IMR-90 (cell line): ENCODE measurements around the gene ENPP3. TPM values are rescaled to one million over a fixed set of nuclear protein-coding genes. Genes with fewer than 3 reads are reported as not detected.

Experiments
- ATAC-seq: fragments of 200-7000 bp; cut with Tn5 transposase; 2 replicates; pipeline ENCODE4 v1.9.1; 2020; ENCODE audit warnings: low read depth, mild to moderate bottlenecking, moderate library complexity
- BruUV-seq: library from RNA; stranded (reverse); fragments of 400-500 nt; replicated peaks from 2 replicates; lab custom pipeline; 2021; lab: Mats Ljungman, UMichigan
- CTCF ChIA-PET: fragments of 300-600 bp; formaldehyde crosslinking; extraction: SDS; loops from one replicate; lab custom pipeline; 2021; ENCODE audit warnings: antibody characterized with exemption; lab: Yijun Ruan, JAX
- POLR2A ChIA-PET: fragments of 300-600 bp; sonication (Branson Sonifier 250); formaldehyde crosslinking; loops from one replicate; lab custom pipeline; 2022; ENCODE audit warnings: antibody characterized with exemption; ENCODE audit not compliant: unreplicated experiment; lab: Charles Lee
- DNase-seq: peaks from one replicate; pipeline ENCODE4 v3.0.0; 2013
- H2AFZ ChIP-seq: replicated peaks from 2 replicates; pipeline ENCODE3; 2013; ENCODE audit warnings: low read length, mild to moderate bottlenecking; ENCODE audit not compliant: poor library complexity
- H2AK5ac ChIP-seq: 2 replicates; pipeline ENCODE4 v1.6.1; 2013; ENCODE audit warnings: low read depth, low read length, inconsistent platforms
- H2AK9ac ChIP-seq: replicated peaks from 2 replicates; pipeline ENCODE3; 2013; ENCODE audit warnings: mild to moderate bottlenecking, low read depth, low read length, moderate library complexity; ENCODE audit not compliant: poor library complexity
- H2BK120ac ChIP-seq: 2 replicates; pipeline ENCODE4 v1.6.1; 2013; ENCODE audit warnings: low read depth, low read length, inconsistent platforms
- H2BK15ac ChIP-seq: 3 replicates; pipeline ENCODE4 v1.6.1; 2013; ENCODE audit warnings: low read depth, low read length, inconsistent platforms
- H2BK20ac ChIP-seq: 2 replicates; pipeline ENCODE4 v1.6.1; 2013; ENCODE audit warnings: low read depth, mild to moderate bottlenecking, inconsistent platforms, low read length, moderate library complexity
- H2BK5ac ChIP-seq: 2 replicates; pipeline ENCODE4 v1.6.1; 2013; ENCODE audit warnings: mild to moderate bottlenecking, low read depth, low read length, inconsistent platforms; ENCODE audit not compliant: poor library complexity, severe bottlenecking
- H3K14ac ChIP-seq: replicated peaks from 2 replicates; pipeline ENCODE4 v1.6.1; 2013; ENCODE audit warnings: low read depth, low read length, inconsistent platforms
- H3K18ac ChIP-seq: 2 replicates; pipeline ENCODE4 v1.6.1; 2013; ENCODE audit warnings: low read depth, low read length, control low read depth
- H3K23ac ChIP-seq: 2 replicates; pipeline ENCODE4 v1.6.1; 2013; ENCODE audit warnings: low read depth, low read length, inconsistent platforms
- H3K27ac ChIP-seq: 2 replicates; pipeline ENCODE4 v1.5.1; 2013; ENCODE audit warnings: mild to moderate bottlenecking, control low read depth, low read length; ENCODE audit not compliant: insufficient read depth
- H3K27me3 ChIP-seq: 2 replicates; pipeline ENCODE4 v1.6.1; 2013; ENCODE audit warnings: low read length; ENCODE audit not compliant: control insufficient read depth, insufficient read depth
- H3K36me3 ChIP-seq: 2 replicates; pipeline ENCODE4 v1.6.1; 2013; ENCODE audit warnings: low read length, mixed read lengths; ENCODE audit not compliant: control insufficient read depth, insufficient read depth
- H3K4ac ChIP-seq: 2 replicates; pipeline ENCODE4 v1.6.1; 2013; ENCODE audit warnings: low read depth, low read length, inconsistent platforms
- H3K4me1 ChIP-seq: 2 replicates; pipeline ENCODE4 v1.6.1; 2013; ENCODE audit warnings: low read length, mixed read lengths; ENCODE audit not compliant: control insufficient read depth, insufficient read depth
- H3K4me2 ChIP-seq: 2 replicates; pipeline ENCODE4 v1.6.1; 2013; ENCODE audit warnings: low read depth, mild to moderate bottlenecking, control low read depth, low read length, moderate library complexity
- H3K4me3 ChIP-seq: 2 replicates; pipeline ENCODE4 v1.5.1; 2013; ENCODE audit warnings: low read depth, mild to moderate bottlenecking, control low read depth, low read length, moderate library complexity; ENCODE audit not compliant: insufficient read depth
- H3K56ac ChIP-seq: 2 replicates; pipeline ENCODE4 v1.6.1; 2013; ENCODE audit warnings: low read length, inconsistent platforms; ENCODE audit not compliant: insufficient read depth; ENCODE audit errors: extremely low read depth
- H3K79me1 ChIP-seq, 2 experiments: 2 replicates each; pipeline ENCODE4 v1.6.1; 2013; ENCODE audit warnings: low read length in 2 of 2, inconsistent platforms in 1 of 2, low read depth in 1 of 2
- H3K9ac ChIP-seq: 2 replicates; pipeline ENCODE4 v1.6.1; 2013; ENCODE audit warnings: low read depth, low read length, control low read depth
- H3K9me1 ChIP-seq: 2 replicates; pipeline ENCODE4 v1.6.1; 2013; ENCODE audit warnings: low read length, inconsistent platforms; ENCODE audit not compliant: insufficient read depth
- H3K9me3 ChIP-seq: 2 replicates; pipeline ENCODE4 v1.6.1; 2013; ENCODE audit warnings: low read length; ENCODE audit not compliant: control insufficient read depth, insufficient read depth
- H4K20me1 ChIP-seq: 2 replicates; pipeline ENCODE4 v1.6.1; 2013; ENCODE audit warnings: low read length, inconsistent platforms; ENCODE audit not compliant: insufficient read depth
- H4K5ac ChIP-seq: 2 replicates; pipeline ENCODE4 v1.6.1; 2013; ENCODE audit warnings: mild to moderate bottlenecking, low read depth, low read length, control low read depth
- H4K8ac ChIP-seq, 2 experiments: 2 replicates each; pipeline ENCODE4 v1.6.1; 2013; ENCODE audit warnings: low read depth in 2 of 2, low read length in 2 of 2, control low read depth in 1 of 2, inconsistent platforms in 1 of 2
- H4K91ac ChIP-seq: 2 replicates; pipeline ENCODE4 v1.6.1; 2013; ENCODE audit warnings: low read depth, low read length, inconsistent platforms; ENCODE audit not compliant: insufficient read depth
- FOS ChIP-seq: fragments of 150-350 bp; IDR thresholded peaks from 2 replicates; pipeline ENCODE4 v1.6.1; 2016; ENCODE audit warnings: low read depth, low read length
- MAFK ChIP-seq: IDR thresholded peaks from 2 replicates; pipeline ENCODE4 v1.6.1; 2012; ENCODE audit warnings: low read depth, low read length, improper control_type of control experiment
- MXI1 ChIP-seq: IDR thresholded peaks from 2 replicates; pipeline ENCODE4 v1.6.1; 2012; ENCODE audit warnings: low read depth, mild to moderate bottlenecking, low read length, moderate library complexity, borderline replicate concordance
- RFX5 ChIP-seq: IDR thresholded peaks from 2 replicates; pipeline ENCODE4 v1.8.0; 2012; ENCODE audit warnings: low read depth, mild to moderate bottlenecking, low read length, moderate library complexity
- WGBS, 2 experiments: methylation state at CpG; one replicate each; pipeline versions ENCODE4 v1.1.5 to v1.1.7; 2013; ENCODE audit warnings: missing lambda C conversion rate in 2 of 2; ENCODE audit not compliant: insufficient read length in 1 of 2; ENCODE audit errors: extremely low coverage in 2 of 2; 5-methylcytosine and 5-hydroxymethylcytosine counted together
- dilution Hi-C: fragments of 300-500 bp; cut with HindIII; formaldehyde crosslinking; loops from one replicate; pipeline ENCODE4 v1.14.3; 2018; ENCODE audit warnings: low sequenced_read_pairs; ENCODE audit not compliant: unreplicated experiment
- in situ Hi-C: fragments of 300-500 bp; cut with MboI; formaldehyde crosslinking; loops from 3 replicates; pipeline ENCODE4 v1.14.3; 2019; ENCODE audit warnings: low sequenced_read_pairs, inconsistent platforms, mixed read lengths
- intact Hi-C: fragments of 100-400 bp; cut with micrococcal nuclease; formaldehyde crosslinking; loops from 2 replicates; pipeline ENCODE4 v1.10.0; 2022
- polyA plus RNA-seq, 3 experiments: library from polyadenylated mRNA; depleted of rRNA; stranded (reverse); fragments of >200 nt; gene quantifications; 2 replicates each; pipeline ENCODE4 v1.2.3, GENCODE V29; 2012; ENCODE audit warnings: low replicate concordance in 1 of 3
- total RNA-seq: library from RNA; depleted of rRNA; stranded (reverse); fragments of >200 nt; gene quantifications from 2 replicates; pipeline ENCODE4 v1.2.3, GENCODE V29; 2012
- TF ChIP-seq, protein P1 (sequence below): fragments of 150-350 bp; IDR thresholded peaks from 2 replicates; pipeline ENCODE4 v1.6.1; 2017; ENCODE audit warnings: mild to moderate bottlenecking, antibody characterized with exemption, low read length, low read depth
- TF ChIP-seq, protein P2 (sequence below): fragments of 150-350 bp; IDR thresholded peaks from 2 replicates; pipeline ENCODE4 v1.6.1; 2016; ENCODE audit warnings: low read depth, mild to moderate bottlenecking, low read length, moderate library complexity, borderline replicate concordance
- TF ChIP-seq, protein P3 (sequence below): conservative IDR thresholded peaks from 2 replicates; pipeline ENCODE4 v1.5.1; 2012; ENCODE audit warnings: mild to moderate bottlenecking, low read depth, low read length, improper control_type of control experiment

The ENPP3 gene
- total and polyA plus RNA-seq, 2 of the 4 experiments (the other 2 are of a cell fraction), result under 0.01 to 0.05 TPM

DNA sequence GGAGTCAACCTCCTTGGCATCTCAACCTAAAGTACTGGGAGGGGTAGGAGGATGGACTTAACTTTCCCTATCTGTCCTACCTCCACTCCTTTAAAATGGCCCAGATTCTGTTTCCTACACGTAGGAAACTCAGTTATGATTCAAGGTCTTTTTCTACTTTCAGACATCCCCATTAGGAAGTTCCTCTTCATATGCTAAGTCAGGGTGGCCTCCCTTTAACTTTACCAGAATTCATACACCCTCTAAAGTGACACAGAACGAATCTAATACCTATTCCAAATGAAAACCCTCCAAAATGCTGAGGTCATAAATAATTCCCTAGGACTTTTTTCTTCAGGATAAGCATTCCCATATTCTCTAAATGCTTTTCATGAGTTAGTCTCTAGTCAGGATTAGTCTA lies 48.5 kb upstream of the ENPP3 start:
- Histone ChIP-seq H3K18ac (no peak overlapping the region), H4K8ac (no peak overlapping the region), H3K9me1 (no peaks in the 10 kb centered on the region), H3K79me1 (no peaks in the 10 kb centered on the region; a peak in 2 of 4 replicates), H3K14ac (no peak overlapping the region), H4K91ac (no peak overlapping the region), H4K20me1 (no peaks in the 10 kb centered on the region), H3K36me3 (peaks cover 32% of the 10 kb centered on the region), H3K4me1 (no peaks in the 10 kb centered on the region), H3K27me3 (no peaks in the 10 kb centered on the region), H2BK20ac (no peak overlapping the region), H3K4ac (no peak overlapping the region), H2BK15ac (no peak overlapping the region), H3K4me2 (no peak overlapping the region), H3K4me3 (no peak overlapping the region), H3K9me3 (no peaks in the 10 kb centered on the region), H2AFZ (no peak overlapping the region), H3K56ac (no peak overlapping the region), H2AK9ac (no peak overlapping the region), H2BK120ac (no peak overlapping the region), H2BK5ac (no peak overlapping the region), H4K5ac (no peak overlapping the region), H2AK5ac (no peak overlapping the region), H3K23ac (no peak overlapping the region), H3K27ac (no peak overlapping the region), H3K9ac (no peak overlapping the region)
- ChIA-PET POLR2A (no interaction called here), CTCF (no interaction called here)
- DNase-seq (no peak), ATAC-seq (no peak)
- no TSS peak for BruUV-seq
- TF ChIP-seq, protein P1, sequence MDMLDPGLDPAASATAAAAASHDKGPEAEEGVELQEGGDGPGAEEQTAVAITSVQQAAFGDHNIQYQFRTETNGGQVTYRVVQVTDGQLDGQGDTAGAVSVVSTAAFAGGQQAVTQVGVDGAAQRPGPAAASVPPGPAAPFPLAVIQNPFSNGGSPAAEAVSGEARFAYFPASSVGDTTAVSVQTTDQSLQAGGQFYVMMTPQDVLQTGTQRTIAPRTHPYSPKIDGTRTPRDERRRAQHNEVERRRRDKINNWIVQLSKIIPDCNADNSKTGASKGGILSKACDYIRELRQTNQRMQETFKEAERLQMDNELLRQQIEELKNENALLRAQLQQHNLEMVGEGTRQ, result no peak
- TF ChIP-seq RFX5, result no peak
- TF ChIP-seq, protein P2, sequence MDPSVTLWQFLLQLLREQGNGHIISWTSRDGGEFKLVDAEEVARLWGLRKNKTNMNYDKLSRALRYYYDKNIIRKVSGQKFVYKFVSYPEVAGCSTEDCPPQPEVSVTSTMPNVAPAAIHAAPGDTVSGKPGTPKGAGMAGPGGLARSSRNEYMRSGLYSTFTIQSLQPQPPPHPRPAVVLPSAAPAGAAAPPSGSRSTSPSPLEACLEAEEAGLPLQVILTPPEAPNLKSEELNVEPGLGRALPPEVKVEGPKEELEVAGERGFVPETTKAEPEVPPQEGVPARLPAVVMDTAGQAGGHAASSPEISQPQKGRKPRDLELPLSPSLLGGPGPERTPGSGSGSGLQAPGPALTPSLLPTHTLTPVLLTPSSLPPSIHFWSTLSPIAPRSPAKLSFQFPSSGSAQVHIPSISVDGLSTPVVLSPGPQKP, result no peak
- TF ChIP-seq MAFK, result no peak
- TF ChIP-seq MXI1, result no peak
- TF ChIP-seq, protein P3, sequence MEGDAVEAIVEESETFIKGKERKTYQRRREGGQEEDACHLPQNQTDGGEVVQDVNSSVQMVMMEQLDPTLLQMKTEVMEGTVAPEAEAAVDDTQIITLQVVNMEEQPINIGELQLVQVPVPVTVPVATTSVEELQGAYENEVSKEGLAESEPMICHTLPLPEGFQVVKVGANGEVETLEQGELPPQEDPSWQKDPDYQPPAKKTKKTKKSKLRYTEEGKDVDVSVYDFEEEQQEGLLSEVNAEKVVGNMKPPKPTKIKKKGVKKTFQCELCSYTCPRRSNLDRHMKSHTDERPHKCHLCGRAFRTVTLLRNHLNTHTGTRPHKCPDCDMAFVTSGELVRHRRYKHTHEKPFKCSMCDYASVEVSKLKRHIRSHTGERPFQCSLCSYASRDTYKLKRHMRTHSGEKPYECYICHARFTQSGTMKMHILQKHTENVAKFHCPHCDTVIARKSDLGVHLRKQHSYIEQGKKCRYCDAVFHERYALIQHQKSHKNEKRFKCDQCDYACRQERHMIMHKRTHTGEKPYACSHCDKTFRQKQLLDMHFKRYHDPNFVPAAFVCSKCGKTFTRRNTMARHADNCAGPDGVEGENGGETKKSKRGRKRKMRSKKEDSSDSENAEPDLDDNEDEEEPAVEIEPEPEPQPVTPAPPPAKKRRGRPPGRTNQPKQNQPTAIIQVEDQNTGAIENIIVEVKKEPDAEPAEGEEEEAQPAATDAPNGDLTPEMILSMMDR, result no peak
- no peak for TF ChIP-seq FOS
- in situ Hi-C loops, result no loop called here
- intact Hi-C loops, result no loop called here
- dilution Hi-C loops, result no loop called here
- no CpG with 5 or more reads among the region's 2 CpGs for WGBS, 2 experiments
